DND-41 (cell line): ENCODE measurements around the gene TUT4.

Experiments used
- EZH2 ChIP-seq: IDR thresholded peaks from 3 replicates; pipeline ENCODE4 v1.6.1; 2012; ENCODE audit warnings: borderline replicate concordance, low read depth, mild to moderate bottlenecking, moderate library complexity, low read length, inconsistent platforms; ENCODE audit not compliant: severe bottlenecking
- TF ChIP-seq, protein P1 (sequence below): IDR thresholded peaks from 2 replicates; pipeline ENCODE4 v1.5.1; 2012; ENCODE audit warnings: borderline replicate concordance, low read length, moderate library complexity, mild to moderate bottlenecking; ENCODE audit not compliant: poor library complexity, severe bottlenecking; ENCODE audit errors: extremely low read depth

GRCh38 chr1:52420713-52421112, 132.2 kb downstream of the TUT4 start:
- TF ChIP-seq, protein P1, sequence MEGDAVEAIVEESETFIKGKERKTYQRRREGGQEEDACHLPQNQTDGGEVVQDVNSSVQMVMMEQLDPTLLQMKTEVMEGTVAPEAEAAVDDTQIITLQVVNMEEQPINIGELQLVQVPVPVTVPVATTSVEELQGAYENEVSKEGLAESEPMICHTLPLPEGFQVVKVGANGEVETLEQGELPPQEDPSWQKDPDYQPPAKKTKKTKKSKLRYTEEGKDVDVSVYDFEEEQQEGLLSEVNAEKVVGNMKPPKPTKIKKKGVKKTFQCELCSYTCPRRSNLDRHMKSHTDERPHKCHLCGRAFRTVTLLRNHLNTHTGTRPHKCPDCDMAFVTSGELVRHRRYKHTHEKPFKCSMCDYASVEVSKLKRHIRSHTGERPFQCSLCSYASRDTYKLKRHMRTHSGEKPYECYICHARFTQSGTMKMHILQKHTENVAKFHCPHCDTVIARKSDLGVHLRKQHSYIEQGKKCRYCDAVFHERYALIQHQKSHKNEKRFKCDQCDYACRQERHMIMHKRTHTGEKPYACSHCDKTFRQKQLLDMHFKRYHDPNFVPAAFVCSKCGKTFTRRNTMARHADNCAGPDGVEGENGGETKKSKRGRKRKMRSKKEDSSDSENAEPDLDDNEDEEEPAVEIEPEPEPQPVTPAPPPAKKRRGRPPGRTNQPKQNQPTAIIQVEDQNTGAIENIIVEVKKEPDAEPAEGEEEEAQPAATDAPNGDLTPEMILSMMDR = no peak
- no peak for TF ChIP-seq EZH2
